CD4-positive, alpha-beta T cell treated with Interleukin-21 for 1 hour (primary cell): ENCODE data around the gene KIAA0586.
"Not testable (repeated sequence)": the region's sequence is repeated elsewhere in the genome, so short reads cannot be mapped to it uniquely, and the experiment has no call there.

Experiments
- DNase-seq: peaks from one replicate; pipeline ENCODE4 v3.0.0-alpha.2; 2020

KIAA0586 gene

GRCh38 chr14:58553959-58554358, 126.4 kb downstream of the KIAA0586 start:
- no peak for DNase-seq

- no peak for DNase-seq
Observed at GRCh38 chr14:58555647-58556046, 128.1 kb downstream of the KIAA0586 start.

DNA sequence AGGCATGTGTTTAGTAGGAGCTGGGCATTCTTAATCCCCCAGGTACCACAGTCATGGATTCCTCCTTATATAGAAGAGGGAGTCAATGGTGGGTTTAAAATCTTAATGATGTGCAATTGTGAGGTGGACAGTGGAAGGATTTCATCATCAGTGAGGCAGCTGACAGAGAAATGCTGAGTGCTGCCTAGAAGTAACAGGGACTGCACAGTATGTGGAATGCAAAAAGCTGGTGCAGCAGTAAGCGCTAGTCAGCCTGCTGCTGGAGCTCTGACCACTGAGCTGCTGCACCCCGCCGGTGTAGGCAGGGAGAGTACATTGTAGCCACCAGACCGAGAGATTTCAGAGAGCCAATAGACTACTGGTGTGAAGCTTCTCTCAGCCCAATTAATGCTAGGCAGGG, 129.7 kb downstream of the KIAA0586 start:
- no peak for DNase-seq

DNA sequence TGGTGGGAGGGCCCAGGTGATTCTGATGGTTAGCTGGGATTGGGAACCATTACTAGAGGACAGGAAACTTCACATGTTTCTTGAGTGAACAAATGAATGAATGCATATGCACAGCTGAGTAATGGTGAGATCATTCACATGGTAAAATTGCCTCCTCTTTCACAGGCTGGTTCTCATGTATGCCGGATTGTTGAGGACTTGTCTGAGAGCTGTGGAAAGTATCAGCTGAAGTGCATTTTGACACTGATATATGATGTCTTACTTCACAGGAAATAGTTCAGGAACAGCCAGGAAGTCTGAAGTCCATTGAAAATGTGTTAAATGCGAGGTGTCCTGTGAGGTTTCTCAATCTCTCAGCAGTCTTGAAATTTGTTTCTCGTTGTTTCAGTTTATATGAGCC, 132.7 kb downstream of the KIAA0586 start:
- no peak for DNase-seq

- no peak for DNase-seq
Observed at GRCh38 chr14:58562141-58562540, 134.6 kb downstream of the KIAA0586 start.

GRCh38 chr14:58563978-58564377, 136.5 kb downstream of the KIAA0586 start:
- DNase-seq: no peak

DNA sequence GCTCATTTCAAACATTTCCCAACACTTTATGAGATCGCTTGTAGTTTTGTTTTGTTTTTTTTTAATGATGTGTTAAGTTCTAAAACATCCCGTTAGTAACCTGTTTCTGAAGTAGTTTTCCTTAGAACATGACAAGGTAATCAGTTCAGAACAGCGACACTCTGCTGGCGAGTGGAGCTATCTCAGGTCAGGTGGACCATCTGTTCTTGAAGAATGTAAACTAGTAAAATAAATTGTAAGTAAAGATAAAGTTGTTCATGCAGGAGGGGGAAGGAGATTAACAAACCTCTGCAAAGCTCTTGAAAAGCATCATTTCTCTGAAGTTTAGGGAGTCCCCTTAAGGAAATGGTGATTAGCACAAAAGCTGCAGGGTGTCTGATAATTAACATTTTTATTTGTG, 138.3 kb downstream of the KIAA0586 start:
- DNase-seq: no peak

DNA sequence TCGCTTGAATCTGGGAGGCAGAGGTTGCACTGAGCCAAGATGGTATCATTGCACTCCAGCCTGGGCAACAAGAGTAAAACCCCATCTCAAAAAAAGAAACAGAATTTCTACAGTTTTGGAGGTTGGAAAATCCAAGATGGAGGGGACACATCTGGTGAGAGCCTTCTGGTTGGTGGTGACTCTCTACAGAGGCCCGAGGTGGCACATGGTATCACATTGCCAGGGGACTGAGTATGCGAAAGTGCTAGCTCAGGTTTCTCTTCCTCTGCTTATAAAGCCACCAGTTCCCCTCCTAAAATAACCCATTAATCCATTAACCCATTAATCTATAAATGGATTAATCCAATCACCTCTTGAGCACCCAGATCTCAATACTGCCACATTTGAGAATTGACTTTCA, 139.5 kb downstream of the KIAA0586 start:
- DNase-seq: no peak

GRCh38 chr14:58568322-58568721, 140.8 kb downstream of the KIAA0586 start:
- no peak for DNase-seq

- no peak for DNase-seq
Observed at GRCh38 chr14:58571256-58571655, 143.7 kb downstream of the KIAA0586 start.

- DNase-seq: no peak
Observed at GRCh38 chr14:58571769-58572472, 144.4 kb downstream of the KIAA0586 start.

- DNase-seq: no peak
Observed at GRCh38 chr14:58572473-58572853, 144.9 kb downstream of the KIAA0586 start.

GRCh38 chr14:58572863-58573262, 145.3 kb downstream of the KIAA0586 start:
- DNase-seq: no peak

- no peak for DNase-seq
Observed at GRCh38 chr14:58574623-58575022, 147.1 kb downstream of the KIAA0586 start.

DNA sequence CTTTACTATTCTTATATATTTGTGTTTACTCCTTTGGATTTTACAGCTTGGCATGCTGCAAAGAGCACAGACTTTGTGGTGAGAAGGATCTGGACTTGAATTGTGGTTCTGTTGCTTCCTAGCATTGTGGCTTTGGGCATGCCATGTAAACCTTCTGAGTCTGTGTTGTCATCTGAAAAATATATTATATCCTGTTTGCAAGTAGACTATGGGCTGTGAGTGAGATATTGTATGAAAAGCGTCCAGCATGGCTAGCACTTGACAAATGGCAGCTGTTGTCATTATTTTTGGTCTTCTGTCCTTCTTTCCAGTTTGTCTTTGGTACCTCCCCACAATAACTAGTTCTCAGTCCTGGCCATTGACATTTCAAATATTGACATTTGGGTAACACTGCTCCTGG, 148.4 kb downstream of the KIAA0586 start:
- DNase-seq: no peak

DNA sequence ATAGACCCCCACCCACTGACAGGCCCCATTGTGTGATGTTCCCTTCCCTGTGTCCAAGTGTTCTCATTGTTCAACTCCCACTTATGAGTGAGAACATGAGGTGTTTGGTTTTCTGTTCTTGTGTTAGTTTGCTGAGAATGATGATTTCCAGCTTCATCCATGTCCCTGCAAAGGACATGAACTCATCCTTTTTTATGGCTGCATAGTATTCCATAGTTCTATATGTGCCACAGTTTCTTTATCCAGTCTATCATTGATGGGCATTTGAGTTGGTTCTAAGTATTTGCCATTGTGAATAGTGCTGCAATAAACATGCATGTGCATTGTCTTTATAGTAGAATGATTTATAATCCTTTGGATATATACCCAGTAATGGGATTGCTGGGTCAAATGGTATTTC, 152.5 kb downstream of the KIAA0586 start:
- not testable (repeated sequence) for DNase-seq

GRCh38 chr14:58581389-58581788, 153.9 kb downstream of the KIAA0586 start:
- not testable (repeated sequence) for DNase-seq

DNA sequence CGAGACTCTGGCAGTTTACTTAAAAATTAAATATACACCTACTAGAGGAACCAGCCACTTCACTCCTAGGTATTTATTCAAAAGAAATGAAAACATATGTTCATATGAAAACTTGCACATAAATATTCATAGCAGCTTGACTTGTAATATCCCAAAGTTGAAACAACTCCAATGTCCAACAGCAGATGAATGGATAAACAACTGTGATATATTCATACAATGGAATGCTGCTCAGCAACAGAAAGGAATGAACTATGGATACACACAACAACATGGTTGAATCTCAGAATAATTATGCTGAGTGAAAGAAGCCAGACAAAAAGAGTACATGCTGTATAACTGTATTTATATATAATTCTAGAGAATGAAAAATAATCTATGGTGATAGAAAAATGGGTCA, 156.9 kb downstream of the KIAA0586 start:
- no peak for DNase-seq

DNA sequence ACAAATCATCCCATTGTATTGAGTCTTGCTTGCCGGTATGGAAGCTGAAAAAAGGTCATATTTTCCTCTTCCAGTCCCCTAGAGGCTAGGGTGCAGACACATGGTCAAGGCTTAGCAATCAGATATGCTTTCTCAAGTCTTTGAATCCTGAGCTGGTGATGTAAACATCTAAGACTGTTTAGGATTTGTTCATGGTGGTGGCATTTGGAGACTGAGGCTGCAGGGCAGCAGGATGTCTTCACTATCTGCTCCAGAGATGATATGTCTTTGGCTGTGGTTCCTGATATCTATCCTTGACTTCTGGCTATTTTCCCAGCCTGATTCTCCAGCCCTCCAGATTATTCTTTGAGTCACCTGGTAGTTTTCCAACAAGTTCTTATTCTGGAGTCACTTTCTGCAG, 159.8 kb downstream of the KIAA0586 start:
- DNase-seq: no peak

DNA sequence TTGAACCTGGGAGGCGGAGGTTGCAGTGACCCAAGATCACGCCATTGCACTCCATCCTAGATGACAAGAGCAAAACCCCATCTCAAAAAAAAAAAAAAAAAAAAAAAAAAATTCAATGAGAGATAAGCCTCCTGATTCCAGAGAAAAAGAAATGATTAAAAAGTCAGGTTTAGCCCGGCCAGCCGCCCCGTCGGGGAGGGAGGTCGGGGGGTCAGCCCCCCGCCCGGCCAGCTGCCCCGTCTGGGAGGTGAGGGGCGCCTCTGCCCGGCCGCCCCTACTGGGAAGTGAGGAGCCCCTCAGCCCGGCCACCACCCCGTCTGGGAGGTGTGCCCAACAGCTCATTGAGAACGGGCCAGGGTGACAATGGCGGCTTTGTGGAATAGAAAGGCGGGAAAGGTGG, 160.8 kb downstream of the KIAA0586 start:
- DNase-seq: not testable (repeated sequence)

- DNase-seq: no peak
Observed at GRCh38 chr14:58593977-58594376, 166.5 kb downstream of the KIAA0586 start.

GRCh38 chr14:58597041-58597440, 169.5 kb downstream of the KIAA0586 start:
- no peak for DNase-seq

DNA sequence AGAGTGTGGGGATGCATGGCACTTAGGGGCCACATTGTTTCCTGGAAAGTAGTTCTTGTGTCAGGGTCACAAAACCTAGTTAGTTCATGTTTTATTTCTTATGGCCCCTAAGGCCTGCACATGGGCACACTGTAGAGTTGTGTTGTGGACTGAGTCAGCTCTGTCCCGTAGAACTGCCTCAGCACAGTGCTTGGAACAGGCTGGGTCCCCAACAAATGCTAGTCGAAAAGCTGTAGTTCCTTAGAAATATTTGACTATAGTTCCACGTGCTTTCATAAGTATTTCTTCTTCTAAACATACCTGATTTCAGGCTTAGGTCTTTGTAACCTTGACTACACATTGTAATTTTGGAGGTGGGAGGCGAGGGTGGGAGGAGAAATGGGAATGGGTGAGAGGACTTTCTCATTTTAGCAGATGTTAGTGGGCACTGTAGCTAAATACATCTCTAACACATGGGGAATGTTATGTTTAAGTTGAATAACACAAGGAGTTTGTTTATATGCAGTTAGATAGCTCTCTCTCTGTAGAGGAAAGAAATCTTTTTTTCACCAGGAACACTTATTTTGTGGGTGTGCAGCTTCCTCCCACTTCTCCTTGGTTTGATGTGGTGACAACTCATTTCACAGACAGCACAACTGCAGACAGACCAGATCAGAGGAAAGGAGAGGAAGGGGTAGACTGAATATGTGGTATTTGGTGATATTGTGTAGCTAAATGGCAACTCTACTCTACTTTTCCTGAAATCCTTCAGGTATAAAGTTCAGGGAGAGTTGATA, 170.7 kb downstream of the KIAA0586 start:
- DNase-seq: peak; percentile 5

DNA sequence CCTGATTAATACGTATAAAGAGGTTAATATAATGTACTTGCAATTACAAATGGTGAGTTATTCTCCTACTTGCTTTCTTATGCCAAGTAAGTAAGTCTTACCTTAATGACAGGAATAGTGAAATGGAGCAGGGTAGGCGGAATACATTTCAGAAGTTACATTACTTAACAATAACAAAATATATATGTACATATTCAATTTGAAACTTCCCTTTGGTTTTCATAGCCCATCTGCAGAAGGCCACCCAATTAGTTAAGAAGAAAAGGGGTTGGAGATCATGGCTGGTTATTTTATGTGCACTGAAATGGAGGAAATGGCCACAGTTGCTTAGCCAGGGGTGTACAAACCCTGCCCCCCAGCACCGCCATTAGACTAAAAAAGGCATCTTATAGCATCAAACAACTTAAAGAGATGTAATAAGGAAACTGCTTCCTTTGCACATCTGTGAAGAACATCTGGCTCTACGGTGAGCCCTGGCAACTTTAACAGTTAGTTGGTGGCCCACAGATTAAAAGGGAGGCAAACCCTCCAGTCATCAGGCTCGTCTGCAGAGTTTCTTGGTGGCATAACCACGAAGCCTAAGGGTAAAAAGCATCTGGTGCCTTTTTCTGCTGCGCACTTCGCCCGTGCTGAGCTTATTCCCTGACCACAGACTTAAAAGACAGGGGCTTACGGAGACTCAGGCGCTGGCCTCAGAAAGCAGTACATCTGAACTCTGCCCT, 171.4 kb downstream of the KIAA0586 start:
- DNase-seq: no peak
